ENCODE data around the gene APOBEC2.

- TF ChIP-seq POLR2A (IDR thresholded peaks at IDR 0.05; ENCODE audit: low read length): no peak
- TF ChIP-seq GATA1 (IDR thresholded peaks at IDR 0.05; ENCODE audit: low read depth, low read length): no peak
Measured at GRCh38 chr6:41022294-41022693, 30.7 kb upstream of the APOBEC2 start.
